ENCODE results near the gene CHEK1.
A peak's percentile ranks its signal among the peaks of the same experiment; 100 is the strongest.
"Not testable (repeated sequence)": the region's sequence is repeated elsewhere in the genome, so short reads cannot be mapped to it uniquely, and the experiment has no call there.

Gene CHEK1

DNA sequence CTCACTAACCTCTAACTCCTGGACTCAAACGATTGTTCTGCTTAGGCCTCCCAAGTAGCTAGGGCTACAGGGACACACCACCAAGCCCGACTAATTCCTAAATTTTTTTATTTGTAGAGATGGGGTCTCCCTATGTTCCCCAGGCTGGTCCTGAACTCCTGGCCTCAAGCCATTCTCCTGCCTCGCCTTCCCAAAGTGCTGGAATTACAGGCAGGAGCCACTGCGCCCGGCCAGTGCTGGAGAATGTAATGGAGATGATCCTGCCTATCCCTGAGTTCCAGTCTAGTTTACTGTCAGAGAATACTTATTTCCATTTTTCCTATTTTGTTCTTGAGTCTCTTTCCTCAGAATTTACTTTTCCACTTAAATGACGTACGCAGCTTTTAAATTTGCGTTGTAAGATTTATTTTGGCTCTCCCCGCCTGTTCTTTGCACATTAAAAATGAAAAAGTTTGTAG is at the start of gene CHEK1:
Gene CHEK1 (plus strand): TSS at position 408 of the 458 bp plus-strand sequence. CDS start 1,606 bp downstream, outside the sequence.
- no peak for DNase-seq

DNA sequence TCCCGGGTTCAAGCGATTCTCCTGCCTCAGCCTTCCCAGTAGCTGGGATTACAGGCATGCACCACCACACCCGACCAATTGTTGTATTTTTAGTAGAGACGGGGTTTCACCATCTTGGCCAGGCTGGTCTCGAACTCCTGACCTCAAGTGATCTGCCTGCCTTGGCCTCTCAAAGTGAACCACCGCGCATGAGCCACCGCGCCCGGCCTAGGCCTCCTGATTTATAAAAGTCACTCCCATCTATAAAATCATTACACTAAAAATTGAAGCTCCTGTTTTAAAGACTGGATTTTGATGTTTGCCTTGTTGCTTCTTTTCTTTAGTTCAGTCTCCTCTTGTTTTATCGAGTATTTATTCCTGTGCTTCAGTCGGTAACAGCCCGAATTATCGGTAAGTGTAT is 47.8 kb upstream of the CHEK1 start:
- not testable (repeated sequence) for DNase-seq

- DNase-seq, result no peak
Observed at GRCh38 chr11:125578783-125579182, 46.2 kb upstream of the CHEK1 start.

DNA sequence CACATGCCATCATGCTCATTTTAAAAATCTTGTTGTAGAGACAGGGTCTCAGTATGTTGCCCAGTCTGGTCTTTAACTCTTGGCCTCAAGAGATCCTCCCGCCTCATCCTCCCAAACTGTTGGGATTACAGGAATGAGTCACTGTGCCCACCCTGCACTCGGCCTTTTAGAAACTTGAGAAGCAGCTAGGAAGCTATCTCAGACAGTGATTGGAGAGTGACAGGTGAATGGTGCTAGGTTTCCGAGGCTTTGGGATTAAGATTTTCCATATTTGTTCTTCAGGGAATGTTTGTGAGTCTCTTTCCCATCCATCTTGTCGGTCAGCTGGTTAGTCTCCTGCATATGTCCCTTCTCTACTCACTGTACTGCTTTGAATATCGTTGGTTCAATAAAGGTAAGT is 45.2 kb upstream of the CHEK1 start:
- DNase-seq, result no peak

- no peak for DNase-seq
Observed at GRCh38 chr11:125583496-125583895, 41.5 kb upstream of the CHEK1 start.

DNA sequence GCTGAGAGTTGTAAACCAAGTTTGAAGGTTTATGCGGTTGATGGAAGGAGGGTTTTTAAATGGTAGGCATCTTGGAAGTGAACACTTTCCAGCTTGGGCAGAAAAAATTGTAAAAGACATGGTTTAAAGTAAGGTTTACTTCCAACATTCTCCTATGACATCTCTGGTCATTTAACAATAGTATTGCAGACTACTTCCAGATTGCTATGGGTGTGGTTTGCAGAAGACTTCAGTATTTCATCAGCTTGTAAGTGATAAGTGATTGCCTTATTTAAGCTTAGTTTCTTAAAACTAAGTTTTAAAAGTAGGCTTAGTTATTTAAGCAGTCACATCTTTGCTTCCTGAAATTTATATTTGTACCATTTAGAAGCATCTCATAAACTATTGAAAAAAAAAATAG is 39.5 kb upstream of the CHEK1 start:
- DNase-seq, result no peak

- DNase-seq, result no peak
Observed at GRCh38 chr11:125586623-125587022, 38.3 kb upstream of the CHEK1 start.

DNA sequence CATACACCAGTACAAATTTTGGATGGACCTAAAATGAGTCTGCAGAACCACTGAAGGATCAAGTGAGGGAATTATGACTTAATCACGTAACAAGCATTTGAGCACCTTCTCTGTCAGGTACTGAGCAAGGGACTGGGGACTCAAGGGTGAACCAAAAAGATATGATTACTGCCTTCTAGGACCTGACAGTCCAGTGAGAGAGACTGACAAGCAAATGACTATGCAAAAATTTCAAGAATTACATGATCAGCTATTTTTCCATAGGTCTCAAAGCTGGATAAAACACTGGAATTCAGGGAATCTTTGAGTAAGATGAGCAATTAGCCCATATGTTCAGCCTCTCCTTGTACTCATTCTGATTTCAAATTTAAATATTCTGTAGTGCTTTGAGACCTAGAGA is 37.5 kb upstream of the CHEK1 start:
- no peak for DNase-seq

DNA sequence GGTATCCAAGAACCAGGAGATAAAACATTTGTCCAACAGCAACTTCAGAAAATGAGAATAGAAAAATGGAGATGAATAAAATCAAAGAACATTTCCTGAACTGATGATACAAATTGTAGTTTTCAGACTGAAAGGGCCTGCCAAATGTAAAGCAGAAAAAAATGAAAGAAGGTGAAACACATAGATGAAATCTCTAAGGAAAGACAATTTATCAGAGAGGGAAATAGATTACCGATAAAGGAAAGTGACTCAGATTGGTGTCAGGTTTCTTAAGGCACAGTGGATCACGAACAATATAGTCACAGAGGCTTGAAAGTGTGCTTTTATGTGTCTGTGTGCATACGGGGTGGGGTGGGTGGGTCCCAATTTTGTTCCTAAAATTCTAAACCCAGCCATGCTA is 36.5 kb upstream of the CHEK1 start:
- no peak for DNase-seq

DNA sequence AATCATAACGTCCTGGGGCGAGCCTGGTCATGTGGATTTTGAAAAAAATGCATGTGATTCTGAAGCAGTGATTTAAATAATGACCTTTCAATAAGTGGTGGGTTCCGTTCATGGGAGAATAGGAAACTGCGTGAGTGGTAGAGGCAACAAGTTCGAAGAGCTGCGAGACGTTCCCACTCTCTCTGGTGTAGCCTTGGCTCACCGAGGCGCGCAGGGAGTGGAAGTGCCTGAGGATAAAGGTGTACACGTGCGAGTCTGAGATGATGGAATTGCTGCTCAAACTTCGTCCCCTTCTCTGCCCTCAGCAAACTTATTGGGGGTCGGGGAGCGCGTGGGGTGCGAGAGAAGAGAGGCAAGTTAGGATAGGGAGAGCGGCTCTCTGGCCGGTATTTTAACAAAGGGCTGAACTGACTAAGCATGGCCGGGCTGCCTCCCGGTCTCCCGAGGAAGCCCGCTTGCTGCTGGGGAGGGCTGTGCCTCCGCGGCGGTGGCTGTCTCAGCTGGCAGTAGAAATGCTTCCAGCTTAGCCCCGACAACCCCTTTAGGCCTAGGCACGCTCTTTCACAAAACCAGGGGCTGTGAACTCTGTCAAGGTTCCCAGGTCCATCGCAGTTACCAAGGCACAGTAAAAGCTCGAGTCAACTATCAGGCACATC is 33.2 kb upstream of the CHEK1 start:
- DNase-seq, result no peak

- DNase-seq, result peak; percentile 100
Observed at GRCh38 chr11:125592305-125593113, 32.5 kb upstream of the CHEK1 start, which contains the start of gene STT3A. STT3A (plus strand) TSS chr11:125592852; CDS start chr11:125595916, 3,064 bp downstream.

GRCh38 chr11:125593114-125593820 is 31.7 kb upstream of the CHEK1 start:
- DNase-seq, result no peak

- DNase-seq, result no peak
Observed at GRCh38 chr11:125594958-125595357, 30.0 kb upstream of the CHEK1 start.

DNA sequence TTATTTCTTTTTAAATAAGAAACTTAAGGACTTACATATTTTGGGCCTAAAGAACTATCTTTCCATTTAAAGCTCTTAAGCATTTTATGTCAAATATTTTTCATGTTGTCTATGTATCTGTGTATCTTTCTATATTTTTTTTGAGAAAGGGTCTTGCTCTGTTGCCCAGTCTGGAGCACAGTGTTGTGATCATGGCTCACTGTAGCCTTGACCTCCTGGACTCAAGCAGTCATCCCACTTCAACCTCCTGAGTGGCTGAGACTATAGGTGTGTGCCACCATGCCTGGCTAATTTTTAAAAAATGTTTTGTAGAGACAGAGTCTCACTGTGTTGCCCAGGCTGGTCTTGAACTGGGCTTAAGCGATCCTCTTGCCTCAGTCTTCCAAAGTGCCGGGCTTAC is 24.3 kb upstream of the CHEK1 start:
- DNase-seq, result no peak

GRCh38 chr11:125603207-125603606 is 21.8 kb upstream of the CHEK1 start:
- no peak for DNase-seq

DNA sequence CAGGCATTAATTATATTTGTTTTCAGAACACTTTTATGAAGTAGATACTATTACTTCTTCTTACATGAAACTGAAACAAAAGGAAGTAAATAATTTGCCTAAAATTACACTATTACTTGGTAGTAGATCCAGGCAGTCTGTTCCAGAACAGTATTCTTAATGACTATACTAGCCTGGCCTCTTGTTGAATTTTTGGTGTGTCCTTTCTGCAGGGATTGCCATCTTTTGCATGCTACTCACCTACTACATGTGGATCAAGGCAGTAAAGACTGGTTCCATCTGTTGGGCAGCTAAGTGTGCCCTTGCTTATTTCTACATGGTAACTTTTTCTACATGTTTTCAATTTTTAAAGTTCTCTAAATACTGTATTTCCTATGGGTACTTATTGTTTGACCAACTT is 19.5 kb upstream of the CHEK1 start:
- no peak for DNase-seq

GRCh38 chr11:125609545-125609944 is 15.4 kb upstream of the CHEK1 start:
- DNase-seq, result no peak

DNA sequence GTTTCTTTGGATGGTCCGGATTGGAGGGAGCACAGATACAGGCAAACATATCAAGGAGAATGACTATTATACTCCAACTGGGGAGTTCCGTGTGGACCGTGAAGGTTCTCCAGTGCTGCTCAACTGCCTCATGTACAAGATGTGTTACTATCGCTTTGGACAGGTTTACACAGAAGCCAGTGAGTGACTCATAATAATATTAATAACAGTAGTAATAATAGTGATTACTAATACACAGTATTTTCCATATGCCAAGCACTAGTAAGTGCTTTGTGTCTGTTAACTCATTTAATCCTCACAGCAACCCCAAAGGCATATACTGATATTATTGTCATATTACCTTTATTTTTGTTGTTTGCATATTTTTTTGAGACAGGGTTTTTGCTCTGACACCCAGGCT is 6.6 kb upstream of the CHEK1 start:
- no peak for DNase-seq

DNA sequence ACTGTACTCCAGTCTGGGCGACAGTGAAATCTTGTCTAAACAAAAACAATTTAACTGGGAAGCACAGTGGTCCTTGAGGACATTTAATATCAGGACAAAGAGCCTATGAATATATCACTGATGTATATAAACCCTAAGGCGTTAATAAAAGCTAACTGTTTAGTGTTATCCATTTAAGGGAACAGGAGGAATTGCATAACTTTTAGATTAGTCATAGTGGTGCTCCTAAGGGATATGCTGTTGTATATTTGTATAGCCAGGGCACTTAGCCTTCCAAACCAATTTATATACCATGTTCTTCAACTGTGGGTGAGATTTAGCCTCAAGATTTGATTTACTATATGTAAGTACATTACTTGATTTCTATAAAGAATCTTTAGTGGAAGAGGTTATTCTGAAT is 3.0 kb upstream of the CHEK1 start:
- no peak for DNase-seq

GRCh38 chr11:125623064-125623463 is 1.9 kb upstream of the CHEK1 start:
- no peak for DNase-seq

GRCh38 chr11:125625225-125625629 is 264 bp downstream of the CHEK1 start:
- DNase-seq, result no peak

GRCh38 chr11:125625630-125626287 is 796 bp downstream of the CHEK1 start:
- DNase-seq, result peak; percentile 95

Measured in right hindlimb (tissue), 1 donor.